Ureter (tissue), 1 donor: ENCODE results near the gene UTS2R. TPM values are rescaled to one million over a fixed set of nuclear protein-coding genes. Genes with fewer than 3 reads are reported as not detected.
"Not testable (repeated sequence)": the region's sequence is repeated elsewhere in the genome, so short reads cannot be mapped to it uniquely, and the experiment has no call there.

Experiments
- DNase-seq: peaks from one replicate; pipeline ENCODE4 v3.0.0-alpha.2; 2020; ENCODE audit warnings: low spot score
- total RNA-seq: library from RNA; stranded (reverse); gene quantifications from one replicate; pipeline ENCODE4 v1.2.4, GENCODE V29; 2023
- donor health status: DM: yes; HTN: yes; CAD: no.

UTS2R gene
- total RNA-seq, 1 donor from 2014 or later, result not detected

- DNase-seq, result no peak
Measured at GRCh38 chr17:82408288-82408937, 36.8 kb downstream of the UTS2R start.

- DNase-seq, result no peak
Measured at GRCh38 chr17:82408938-82409318, 37.4 kb downstream of the UTS2R start.

DNA sequence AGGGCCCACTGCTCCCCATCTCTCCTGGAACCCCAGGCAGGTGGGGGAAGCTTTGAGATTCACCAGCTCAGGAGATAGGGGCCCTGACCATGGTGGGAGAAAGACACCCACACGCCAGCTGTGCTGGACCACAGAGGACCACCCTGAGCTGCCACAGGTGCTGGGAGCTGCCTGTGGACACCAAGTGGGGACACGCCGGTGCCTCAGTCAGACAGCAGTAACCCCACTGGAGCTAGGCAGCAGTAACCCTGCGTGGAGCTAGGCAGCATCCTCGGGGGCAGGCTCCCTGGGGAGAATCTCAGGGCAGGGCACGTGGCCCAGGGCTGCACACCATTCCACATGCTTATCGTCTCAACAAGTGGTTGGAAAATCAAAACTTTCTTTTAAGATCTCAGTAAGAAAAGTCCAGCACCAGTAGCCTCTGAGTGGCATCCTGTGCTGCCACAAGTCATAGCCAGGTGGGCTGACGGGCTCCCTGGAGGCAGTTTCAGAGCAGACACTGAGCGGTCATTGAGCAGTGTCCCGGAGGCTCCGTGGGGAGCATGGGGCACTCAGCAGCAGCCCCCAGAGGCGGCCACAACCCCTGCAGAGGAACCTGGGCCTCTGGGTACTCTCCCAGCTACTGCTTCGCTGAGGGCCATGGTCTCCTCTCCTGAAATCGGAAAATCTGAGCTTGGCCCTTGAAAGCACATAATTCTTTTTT, 38.6 kb downstream of the UTS2R start:
- DNase-seq, result no peak

DNA sequence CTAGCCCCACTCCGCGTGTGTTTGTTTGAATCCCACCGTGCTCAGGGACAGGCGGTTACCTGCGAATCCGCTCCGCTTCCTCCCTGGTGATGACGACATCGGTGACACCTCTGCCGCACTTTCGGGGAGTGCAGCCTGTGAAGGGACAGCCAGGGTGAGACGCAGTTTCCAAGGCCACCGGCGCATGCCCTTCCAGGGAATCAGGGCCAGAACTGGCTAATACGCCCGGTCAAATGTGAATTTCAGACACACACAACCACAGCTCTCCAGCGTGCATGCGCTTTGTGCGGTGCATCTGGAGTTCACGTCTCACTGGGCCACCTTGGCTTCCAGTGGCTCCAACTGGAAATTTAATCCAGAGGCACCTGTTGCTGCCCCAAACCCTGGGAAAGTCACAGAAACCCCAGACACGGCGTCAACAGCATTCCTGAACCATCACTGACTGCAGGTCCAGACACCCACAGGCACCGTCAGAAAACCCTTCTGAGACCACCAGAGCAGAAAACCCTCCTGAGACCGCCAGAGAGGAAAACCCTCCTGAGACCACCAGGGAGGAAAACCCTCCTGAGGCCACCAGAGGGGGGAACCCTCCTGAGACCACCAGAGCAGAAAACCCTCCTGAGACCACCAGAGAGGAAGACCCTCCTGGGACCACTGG, 40.0 kb downstream of the UTS2R start:
- DNase-seq, result no peak

- DNase-seq, result not testable (repeated sequence)
Measured at GRCh38 chr17:82412081-82412480, 40.5 kb downstream of the UTS2R start.

GRCh38 chr17:82412535-82413520, 41.3 kb downstream of the UTS2R start:
- no peak for DNase-seq

GRCh38 chr17:82414548-82415281, 43.1 kb downstream of the UTS2R start:
- no peak for DNase-seq

DNA sequence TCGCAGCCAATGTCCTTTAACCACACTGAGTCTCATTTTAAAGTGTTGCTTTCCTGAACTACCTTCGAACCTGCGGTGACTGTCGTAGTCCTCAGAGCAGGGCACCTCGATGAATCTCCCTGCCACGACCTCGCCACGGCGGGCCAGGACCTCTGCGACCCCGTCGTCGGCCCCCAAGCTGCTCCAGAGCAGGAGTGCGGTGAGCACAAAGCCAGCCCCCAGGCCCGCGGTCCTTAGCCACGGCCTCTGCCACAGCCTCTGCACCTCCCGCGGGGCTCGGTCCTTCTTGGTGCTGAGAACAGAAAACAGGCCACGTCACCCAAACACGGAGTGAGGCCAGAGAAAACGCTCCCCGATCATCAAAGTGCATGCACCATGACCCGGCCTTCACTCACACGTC, 43.8 kb downstream of the UTS2R start:
- DNase-seq, result no peak

GRCh38 chr17:82415786-82416185, 44.2 kb downstream of the UTS2R start:
- DNase-seq, result no peak

GRCh38 chr17:82416264-82416663, 44.7 kb downstream of the UTS2R start:
- no peak for DNase-seq

- no peak for DNase-seq
Measured at GRCh38 chr17:82416771-82417170, 45.2 kb downstream of the UTS2R start.

DNA sequence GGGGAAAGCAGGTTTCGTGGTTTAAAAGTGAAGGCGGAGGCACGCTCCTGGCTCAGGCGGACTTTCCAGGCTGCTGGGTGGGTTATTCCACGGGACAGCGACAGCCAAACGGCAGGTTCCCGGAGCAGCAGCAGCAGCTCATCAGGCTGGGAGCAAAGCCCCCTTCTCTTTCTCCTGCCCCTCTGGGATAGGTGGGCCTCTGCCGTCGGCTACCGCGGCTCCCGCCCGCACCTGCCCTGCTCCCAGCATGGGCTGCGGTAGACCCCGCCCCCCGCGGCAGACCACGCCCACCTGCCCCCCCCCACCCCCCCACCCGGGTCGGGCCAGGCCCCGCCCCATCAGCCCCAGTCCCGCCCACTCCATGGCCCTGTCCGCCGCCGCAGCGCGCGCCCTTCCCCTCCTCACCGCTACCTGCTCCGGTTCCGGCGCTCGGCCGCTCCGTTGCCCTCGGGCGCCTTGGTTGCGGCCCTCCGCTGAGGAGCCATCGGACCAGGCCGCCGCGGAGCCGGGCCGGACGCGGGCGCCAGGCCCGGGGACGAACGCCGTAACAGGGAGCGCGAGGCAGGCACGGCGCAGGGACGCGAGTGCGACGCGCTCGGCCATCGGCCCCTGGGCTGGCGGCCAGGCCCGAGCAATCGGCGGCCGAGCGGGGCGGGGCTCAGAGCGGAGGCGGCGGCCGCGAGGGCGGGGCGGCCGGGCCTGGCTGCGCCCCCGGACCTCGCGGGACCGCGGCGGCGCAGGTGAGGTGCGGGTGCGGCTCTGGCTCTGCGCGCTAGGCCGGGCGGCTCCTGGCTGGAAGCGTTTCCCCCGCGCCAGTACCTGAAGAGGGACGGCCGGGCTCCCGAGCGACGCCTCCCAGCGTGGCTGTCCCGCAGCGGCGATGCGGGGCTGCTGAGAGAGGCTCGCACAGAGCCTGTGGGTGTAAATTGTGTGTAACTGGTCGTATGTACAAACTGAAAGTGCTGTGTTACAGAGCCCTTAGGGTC, 46.7 kb downstream of the UTS2R start, which contains the start of the genes HEXD and OGFOD3:
Gene HEXD, plus strand, starts transcription at position 347 of the 986 bp plus-strand sequence. CDS start 1,453 bp downstream, outside the sequence.
Gene OGFOD3, minus strand, starts transcription at position 586 of the 986 bp plus-strand sequence. Its CDS starts 101 bp downstream, at position 485.
- peak; percentile 80 for DNase-seq

DNA sequence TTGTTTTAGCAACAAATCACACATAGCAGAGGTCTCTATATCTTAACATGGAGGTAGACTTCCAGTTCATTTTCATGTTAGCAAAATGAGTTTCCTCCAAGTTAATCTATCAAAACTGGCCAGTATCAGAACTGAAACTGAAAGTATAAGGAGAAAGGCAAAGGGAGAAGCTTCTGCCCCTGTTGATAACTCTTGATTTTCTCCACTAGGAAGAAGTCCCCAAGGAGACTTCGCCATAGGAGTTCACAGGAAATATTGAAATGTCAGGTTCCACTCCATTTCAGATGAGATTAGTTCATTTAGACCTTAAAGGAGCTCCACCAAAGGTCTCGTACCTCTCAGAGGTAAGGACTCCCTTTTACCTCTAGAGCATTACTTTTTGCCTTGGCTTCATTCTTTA, 48.0 kb downstream of the UTS2R start:
- no peak for DNase-seq

DNA sequence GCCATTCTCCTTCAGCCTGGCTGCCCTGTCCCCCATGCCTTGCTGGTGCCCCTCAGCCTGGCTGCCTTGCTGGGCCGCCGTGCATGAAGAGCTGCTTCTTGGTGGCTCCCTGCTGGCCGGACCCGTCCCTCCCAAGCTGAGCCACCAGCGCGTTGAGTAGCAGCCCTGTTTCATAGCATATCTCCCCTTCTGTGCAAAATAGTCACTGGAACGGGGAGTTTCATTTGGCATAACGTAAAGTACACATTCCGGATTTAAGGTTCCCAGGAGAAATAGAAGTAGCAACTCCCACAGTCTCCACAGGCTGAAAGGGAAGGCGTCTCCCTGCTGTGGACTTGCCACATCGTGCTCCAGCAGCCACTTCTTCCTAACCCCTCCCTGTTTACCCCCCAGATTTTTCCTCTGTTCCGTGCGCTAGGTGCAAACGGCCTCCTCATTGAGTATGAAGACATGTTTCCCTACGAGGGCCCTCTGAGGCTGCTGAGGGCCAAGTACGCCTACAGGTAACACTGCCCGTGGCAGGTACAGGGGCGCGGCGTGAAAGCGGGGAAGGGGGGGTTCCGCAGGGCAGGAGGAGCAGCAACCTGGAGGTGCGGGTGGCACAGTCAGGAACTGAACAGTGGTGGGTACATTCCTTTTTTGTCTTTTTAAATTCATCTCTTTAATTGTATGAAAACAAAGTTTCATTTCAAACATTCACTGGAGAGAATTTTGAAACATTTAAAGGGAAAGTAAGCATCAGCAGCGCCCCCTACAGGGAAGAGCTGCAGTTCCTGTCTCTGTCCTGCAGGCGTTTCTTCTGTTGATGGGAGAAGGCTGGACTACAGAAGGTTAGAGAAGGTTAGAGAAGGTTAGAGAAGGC, 52.7 kb downstream of the UTS2R start:
- no peak for DNase-seq

DNA sequence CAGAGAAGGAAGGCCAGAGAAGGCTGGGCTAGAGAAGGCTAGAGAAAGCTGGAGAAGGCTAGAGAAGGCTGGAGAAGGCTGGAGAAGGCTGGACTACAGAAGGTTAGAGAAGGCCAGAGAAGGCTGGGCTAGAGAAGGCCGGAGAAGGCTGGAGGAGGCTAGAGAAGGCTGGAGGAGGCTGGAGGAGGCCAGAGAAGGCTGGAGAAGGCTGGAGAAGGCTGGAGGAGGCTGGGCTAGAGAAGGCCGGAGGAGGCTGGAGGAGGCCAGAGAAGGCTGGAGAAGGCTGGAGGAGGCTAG, 53.2 kb downstream of the UTS2R start:
- no peak for DNase-seq
